Amygdala (tissue), 56 donors: ENCODE data around the gene HDAC4.

Source experiments
- DNase-seq, 56 donors: peaks; one replicate each; lab custom pipeline; 2025; lab: John Stamatoyannopoulos, UW

The HDAC4 gene

DNA sequence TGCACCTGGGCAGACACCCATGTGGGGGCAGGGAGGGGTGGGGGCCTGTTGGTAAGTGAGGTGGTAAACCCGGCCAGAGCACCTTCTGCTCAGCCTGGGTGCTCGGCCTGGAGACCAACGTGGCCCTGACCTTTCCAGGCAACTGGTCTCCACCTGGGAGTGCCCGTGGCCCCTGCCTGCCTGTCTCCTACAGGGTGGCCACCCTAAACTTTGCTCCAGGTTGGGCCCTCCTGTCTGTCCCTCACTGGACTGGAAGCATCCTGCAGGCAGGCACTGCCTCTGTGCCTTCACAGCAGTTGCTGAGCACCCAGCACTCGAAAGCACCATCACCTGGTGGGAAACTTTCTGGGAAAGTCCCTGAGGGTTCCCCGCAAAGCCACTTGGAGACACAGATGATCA lies 381.6 kb downstream of the HDAC4 start:
- no peak for DNase-seq

DNA sequence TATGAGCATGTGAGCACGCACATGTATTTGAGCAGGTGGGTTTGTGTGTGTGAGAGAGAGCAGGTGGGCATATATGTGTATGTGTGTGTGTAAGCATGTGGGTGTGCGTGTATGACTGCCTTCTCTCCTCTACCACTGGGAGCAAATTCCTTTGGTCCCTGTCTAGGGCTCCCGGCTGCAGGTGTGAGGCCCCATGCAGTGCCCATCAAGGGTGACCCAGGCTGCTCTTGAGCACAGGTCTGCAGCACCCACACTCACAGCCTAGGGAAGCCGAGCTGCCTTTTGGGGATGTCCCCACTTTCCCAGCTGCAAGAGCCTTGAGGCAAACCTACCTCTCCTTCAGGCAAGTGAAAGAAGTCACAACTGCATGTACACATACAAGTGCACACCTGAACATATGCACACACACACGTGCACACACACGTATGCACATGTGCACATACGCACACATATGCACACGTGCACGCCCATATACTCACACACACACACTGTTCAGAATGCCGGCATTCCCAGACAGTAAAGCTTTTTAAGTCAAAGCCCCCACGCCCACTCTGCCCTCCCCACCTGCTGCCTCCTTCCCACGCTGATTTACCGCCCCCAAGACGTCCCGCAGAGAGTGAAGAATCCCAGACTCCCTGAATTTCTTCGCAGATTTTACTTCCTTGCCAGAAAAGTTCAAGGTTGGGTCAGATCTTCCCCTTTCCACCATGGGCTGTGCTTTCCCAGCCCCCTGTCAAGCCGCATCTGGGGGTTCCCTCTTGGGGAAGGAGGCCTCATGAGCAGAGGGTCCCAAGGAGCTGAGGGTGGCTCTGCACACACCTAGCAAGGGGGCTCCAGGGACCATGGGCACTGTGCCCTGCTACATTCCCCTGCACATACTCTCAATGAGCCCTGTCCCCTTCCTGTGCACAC lies 382.3 kb downstream of the HDAC4 start:
- no peak for DNase-seq

DNA sequence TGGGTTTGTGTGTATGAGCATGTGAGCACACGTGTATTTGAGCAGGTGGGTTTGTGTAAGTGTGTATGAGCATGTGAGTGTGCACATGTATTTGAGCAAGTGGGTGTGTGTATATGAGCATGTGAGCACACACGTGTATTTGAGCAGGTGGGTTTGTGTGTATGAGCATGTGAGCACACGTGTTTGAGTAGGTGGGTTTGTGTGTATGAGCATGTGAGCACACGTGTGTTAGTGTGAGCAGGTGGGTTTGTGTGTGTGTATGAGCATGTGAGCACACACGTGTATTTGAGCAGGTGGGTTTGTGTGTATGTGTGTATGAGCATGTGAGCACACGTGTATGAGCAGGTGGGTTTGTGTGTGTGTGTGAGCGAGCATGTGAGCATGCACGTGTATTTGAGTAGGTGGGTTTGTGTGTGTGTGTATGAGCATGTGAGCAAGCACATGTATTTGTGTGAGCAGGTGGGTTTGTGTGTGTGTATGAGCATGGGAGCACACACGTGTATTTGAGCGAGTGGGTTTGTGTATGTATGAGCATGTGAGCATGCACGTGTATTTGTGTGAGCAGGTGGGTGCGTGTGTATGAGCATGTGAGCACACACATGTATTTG lies 383.2 kb downstream of the HDAC4 start:
- DNase-seq = no peak

DNA sequence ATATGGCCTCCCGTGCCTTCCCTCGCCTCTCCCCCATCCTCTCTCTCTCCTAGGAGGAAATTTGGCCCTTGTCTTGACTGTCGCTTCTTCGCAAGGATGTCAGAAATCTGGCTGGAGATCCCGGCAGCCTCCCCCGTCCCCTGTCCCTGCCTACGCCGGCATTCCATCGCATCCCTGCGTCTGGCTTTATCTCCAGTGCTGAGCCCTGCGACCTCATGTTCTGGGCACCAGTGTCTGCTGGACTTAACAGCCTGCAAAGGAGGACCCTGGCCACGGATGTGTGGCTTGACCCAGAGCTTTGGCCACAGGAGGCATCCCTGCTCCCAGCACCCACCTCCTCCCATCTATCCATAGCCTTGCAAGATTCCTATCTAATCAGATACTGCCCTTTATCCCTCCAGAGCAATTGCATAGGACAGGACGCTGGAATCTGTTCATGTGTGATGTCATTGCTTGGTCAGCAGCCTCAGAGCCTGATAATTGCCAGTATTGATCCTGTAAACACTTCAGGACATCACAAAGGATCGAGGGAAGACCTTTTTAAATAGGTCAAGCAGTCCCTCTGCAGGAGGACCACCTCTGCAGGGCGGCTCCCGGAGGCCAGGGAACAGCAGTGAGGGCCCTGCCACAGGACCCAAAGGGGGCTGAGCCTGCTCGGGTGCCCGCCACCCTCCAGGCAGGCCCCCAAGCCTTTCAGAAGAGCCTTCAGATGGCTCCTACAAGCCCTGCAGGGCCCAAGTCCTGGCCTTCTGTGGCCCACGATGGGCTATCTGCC lies 384.7 kb downstream of the HDAC4 start:
- no peak for DNase-seq

DNA sequence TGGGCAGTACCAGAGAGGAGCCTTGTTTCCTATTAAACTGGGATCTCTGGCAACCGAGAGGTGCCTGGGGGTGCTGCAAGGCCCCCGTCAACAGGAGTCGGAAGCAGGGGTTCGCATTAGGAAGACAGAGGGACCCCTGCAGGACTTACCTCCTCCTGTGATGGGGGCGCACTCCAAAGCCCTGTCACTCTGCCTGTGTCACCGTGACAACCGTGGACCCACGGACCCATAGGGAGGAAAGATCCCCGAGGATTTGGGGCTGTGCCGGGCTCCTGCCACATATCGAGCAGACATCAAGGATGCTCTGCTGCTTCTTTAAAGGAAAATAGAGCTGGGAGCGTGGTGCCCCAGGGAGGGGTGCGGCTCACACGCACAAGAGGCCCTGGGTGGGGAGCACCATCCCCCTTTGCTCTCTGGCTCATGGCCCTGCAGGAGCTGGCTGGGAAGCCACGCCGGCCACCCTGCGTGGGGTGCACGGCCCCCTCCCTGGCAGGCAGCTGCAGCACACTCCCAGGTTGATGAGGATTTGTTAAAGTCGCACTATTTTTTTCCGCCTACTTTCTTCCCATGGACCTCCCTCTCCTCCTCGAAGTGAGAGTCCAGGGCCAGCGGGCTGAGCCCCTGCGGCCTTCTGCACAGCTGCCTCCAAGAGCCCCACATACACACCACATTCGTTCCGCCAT lies 385.5 kb downstream of the HDAC4 start:
- no peak for DNase-seq

DNA sequence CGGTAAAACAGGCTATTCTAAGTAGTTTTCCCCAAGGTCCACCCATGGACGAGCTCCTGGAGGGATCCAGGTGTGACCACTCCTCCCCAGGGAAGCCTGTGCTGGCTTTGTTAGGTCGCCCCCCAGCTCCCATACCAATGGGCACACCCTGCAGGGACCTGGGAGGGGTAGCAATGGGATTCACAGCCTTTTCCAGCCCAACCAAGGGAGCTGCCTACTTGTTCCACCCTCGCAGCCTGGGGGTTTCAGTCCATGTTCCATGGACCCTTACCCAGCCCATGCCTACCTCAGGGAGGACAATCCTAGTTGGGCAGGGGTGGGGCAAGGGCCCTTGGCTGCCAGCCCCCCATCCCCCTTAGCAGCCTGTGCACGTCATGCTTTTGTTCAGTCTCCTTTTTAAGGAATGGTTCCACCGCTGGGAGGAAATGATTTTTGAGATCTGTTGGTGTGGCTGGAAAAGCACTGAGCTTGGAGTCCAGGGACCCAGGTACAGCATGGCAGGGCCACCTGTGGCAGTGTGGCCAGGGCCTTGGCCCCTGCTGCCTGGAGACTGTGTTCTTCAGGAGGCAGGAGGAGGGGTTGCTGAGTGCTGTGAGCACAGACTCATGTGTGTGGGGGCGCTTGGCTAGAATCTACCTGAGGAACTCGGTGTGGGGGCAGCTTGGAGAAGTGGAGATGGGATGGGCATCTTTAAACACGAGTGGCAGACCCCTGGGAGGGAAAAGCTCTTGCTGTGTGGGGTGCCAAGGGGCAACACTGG lies 386.2 kb downstream of the HDAC4 start:
- no peak for DNase-seq

DNA sequence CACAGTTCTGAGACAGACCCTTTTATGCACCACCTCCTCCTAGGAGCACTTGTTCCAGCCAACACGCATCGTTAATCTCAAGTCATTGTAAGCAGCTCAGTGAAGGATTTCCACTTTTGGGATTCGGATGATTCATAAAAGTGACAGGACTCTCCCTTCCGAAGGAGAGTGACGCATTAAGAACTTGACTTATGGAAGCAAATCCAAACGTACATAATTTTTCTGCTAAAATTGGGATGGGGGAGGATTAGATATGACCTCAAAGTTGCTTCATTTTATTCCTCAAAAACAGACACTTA lies 387.2 kb downstream of the HDAC4 start:
- no peak for DNase-seq

DNA sequence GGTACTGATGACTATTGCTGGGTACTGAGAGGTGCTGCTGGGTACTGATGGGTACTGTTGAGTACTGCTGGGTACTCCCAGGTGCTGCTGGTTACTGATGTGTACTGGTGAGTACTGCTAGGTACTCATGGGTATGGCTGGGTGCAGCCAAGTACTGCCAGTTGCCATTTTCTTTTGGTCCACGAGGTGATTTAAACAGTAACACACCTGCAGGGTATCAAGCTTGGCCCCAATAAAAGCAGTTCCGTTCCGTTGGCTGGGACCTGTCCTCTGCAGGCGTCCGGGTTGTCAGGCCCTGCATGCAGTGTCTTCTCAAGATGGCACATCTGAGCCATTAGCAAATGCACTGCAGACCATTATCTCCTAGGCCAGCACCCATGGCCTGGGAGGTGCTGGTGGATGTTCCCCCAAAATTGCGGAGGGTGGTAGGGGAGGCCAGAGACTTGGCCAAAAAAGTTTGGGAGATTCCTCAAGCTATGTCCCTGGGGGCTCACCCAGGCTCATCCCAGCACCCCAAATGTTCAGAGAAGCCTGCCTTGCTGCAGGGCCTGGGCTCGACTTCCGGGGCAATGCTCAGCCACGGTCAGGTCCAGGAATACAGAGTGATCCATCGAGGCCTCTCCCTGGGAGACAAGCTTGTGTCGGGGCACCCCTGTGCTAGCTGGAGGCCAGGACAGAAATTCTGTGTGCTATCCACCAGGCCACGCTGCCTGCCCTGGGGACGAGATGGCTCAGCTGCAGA lies 387.7 kb downstream of the HDAC4 start:
- no peak for DNase-seq

DNA sequence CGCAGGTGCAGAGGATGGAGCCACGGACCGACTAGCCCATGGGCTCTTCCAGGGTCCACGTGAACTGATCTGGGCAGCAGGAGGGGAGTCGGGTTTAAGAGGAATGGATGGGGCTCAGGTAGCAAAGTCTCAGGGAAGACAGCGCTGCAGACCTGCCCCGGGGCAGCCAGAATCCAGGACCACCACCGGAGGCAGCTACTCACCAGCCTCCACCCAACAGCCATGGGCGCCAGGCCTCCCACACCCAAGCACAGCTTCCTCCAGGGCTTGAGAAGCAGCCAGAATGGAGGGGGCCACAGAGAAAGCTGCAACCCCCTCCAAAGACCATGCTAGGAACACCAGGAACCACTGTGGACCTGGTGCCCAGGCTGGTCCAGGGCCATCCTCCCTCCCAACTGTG lies 388.6 kb downstream of the HDAC4 start:
- DNase-seq = no peak

DNA sequence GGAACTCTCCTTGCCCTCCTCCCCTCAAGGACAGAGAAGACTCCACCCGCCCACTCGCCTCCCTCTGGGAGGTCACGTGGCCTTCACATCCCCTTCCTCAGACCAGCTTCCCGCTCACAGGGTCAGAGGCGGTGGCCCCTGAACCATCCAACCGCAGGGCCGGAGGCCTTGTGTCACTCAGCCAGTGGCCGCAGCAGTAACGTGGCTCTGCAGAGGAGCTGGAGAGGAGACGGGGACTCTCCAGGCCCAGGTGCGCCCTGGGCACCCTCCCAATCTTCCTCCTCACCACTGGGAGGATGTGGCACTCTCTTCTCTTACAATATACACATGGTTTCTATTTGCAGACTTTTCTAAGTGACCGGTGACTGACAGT lies 391.2 kb downstream of the HDAC4 start:
- no peak for DNase-seq

DNA sequence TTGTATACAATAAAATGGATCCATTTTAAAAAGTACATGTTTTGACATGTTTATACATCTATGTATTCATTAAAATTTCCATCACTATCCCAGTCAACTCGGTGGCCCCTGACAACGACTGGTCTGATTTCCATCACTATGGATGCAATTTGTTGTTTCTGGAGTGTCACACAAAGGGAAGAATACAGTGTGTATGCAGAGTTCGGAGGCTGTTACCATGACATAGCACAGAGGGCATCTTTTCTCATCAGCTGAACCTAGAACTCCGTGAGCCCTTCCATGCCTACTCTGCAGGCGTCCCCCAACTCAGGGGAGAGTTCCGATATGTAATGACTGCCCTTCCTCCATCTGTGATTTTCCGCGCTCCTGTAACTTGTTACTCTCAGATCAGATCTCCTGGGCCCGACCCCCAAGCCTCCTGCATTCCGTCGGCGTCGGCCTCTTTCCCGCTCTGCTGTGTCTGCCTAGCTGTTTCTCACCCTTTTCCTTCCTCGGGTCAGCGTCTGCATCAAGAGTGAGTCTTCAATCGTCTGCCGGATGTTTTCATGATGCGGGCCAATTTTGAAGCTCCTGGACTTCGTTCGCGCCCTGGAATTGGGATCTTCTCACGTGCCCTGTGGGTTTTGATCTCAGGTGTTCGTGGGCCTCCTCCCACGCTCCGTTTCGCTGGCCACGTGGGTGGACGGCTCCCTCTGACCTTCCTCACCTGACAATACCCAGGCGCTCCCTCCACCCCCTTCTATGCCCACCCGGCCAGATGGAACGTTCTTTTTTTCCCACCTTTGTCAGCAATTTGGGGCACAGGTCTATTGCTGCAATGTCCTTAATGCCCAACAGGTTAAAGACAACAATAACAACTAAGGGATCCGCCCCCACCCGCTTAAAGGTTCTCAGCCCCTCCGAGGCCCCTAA lies 391.9 kb downstream of the HDAC4 start:
- DNase-seq = no peak

DNA sequence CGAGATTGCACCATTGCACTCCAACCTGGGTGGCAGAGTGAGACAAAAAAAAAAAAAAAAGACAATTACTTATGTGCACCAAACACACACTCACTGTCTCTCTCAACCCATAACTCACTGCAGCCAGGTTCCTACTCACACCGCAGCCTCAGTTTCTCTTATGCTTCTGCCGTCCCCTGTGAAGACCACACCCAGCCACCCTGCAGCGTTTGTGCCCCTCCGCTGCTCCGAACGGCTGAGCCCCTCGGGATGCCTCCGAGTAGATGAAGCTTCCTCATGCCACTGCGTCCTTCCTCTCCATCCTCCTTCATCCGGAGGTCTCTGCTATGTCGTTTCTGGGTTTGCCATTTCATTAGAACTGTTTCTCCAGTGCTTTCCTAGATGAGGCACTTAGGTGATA lies 392.8 kb downstream of the HDAC4 start:
- DNase-seq = no peak

DNA sequence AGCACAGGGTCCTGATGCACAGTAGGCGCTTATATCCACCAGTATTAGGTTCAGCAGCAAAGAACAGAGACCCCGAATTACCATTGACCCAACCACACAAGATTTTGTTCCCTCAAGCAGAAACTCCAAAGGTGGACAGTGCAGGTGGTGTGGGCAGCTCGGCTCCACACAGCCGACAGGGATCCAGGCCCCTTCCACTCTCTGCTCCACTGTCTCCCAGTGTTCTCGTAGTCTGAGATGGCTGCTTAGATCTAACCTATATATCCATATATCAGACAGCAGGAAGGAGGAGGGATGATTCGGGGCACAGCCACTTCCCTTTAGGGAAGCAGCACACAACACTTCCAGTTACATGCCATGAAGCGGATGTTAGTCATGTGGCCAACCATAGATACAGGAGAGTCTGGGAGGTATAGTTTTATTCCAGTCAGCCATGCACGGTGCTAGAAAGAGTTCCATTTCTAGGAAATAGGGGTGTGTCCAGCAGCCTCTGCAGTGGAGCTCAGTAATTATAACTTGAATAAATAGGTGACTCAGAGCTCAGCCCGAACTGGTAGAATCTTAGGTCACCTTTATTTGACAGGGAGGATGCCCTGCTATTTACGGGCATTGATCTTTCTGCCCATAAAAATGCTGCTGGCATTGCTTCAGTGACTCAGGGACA lies 394.1 kb downstream of the HDAC4 start:
- DNase-seq = no peak

DNA sequence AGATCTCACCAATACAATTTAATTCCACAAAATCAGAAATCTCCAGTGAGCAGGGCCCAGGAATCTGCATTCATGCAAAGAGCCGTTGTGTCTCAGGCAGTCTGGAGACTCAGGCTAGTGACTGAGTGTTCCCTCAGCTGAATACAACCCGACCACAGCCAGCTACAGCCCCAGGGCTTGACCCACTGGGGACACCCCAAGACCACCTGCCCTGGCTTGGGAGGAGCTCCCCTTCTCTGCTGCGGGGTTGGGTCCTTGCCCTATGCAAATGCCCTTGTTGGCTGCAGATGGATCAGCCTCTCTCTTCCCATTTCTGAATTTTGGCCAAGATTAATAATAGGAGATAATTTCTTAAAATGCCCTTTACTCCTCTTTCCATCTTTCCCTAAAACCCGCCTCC lies 395.2 kb downstream of the HDAC4 start:
- no peak for DNase-seq

DNA sequence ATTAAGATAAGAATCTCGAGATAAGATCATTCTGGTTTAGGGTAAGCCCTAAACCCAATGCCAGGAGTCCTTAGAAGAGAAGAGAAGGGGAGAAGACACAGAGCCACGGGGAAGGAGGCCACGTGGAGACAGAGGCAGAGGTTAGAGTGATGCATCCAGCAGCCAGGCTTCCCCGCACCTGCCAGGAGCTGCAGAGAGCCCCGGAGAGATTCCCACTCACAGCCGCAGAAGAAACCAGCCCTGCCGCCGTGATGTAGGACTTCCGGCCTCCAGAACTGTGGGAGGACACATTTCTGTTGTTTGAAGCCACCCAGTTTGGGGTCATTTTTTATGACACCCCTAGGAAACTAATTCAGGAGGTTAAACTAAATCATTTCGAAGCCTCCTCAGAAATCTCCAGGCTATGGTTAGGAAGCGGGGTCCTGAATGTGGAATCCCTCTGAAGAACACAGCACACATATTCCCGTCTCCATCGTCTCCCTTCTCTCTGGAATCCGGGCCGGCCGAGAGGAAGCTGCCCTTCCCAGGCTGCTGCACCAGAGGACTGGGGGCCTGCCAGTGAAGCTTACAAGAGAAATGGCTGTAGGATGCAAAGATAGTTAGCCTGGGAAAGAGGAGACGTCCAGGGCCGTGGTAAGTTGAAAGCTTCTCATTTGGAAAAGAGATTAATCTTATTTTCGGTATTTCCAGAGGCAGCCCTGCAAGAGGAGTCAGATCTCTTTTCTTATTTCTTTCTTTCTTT lies 396.4 kb downstream of the HDAC4 start:
- DNase-seq = no peak

DNA sequence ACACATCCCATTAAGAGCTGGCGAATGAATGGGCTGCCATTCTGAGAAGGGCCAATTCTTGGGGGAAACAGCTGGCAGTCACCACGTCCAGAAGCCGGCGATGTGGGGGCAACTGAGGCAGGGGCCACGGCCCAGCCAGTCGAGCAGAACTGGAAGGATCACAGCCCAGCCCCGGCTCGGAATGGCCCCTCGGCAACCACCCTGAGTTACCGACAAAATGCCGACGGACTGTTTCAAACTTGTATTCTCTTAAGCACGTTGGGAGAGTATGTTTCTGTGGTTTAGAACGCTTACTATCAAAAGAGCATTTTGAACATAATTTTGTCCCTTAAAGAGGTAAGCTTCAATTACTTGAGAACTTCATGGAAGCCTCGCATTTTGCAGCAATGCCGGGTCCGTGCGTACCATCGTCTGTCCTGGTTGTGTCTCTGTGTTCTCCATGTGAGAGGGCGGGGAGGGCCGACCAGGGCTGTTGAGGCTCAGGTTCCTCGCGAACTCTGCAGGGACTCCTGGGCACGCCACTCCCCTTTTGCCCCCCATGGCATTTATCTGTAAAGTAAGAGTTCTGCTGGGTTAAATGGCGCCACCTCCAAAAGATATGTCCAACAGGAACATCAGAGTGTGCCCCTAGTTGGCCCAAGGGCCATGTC lies 397.1 kb downstream of the HDAC4 start:
- DNase-seq = no peak
